ENCODE measurements around the gene UCN. TPM values are rescaled to one million over a fixed set of nuclear protein-coding genes. Genes with fewer than 3 reads are reported as not detected.

The UCN gene
- total RNA-seq, 1 experiment from 2014 or later, result 1.5 TPM

DNA sequence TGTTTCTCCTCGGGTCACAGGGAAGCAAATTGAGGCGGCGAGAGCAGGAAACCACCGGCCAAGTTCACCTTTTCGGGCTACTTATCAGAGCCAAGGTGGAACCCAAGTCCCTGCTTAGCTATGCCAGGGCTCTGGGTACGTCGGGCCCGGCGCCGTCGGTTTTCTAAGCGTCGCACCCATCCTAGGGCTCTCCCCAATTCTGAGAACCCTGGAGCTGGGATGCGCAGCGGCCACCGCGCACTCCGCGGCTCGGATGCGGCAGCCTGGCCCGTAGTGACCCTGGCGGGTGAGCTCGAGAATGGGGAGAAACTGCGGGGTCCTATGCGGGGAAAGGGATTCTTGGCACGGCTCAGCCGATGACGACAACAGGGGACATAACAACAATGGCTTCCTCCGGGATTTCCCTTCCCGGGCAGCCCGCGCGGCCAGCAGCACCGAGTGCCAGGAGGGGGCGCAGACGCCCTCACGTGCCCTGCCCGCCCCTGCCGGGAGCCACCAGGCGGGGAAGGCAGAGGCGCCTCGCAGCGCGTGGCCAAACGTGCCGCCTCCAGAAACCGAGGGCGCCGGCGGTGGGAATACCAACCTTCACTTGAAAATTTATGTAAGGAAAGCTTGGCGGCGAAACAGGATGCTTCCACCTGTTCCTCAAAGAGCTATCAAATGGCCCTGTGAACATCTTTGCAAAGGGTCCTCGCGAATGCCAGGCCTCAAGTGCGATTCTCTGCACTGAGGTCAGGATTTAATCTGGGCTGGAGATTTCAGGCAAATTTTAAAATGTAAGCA is 43.3 kb downstream of the UCN start:
- Mint-ChIP-seq H3K4me1 (peaks cover 24 to 29% of the 10 kb centered on the region in 2 experiments), H3K9me3 (no peaks in the 10 kb centered on the region; a peak in 2 of 5 replicates), H3K27me3 (ENCODE audit: low read depth) (peaks cover 24% of the 10 kb centered on the region), H3K36me3 (ENCODE audit: insufficient read depth in 1 of 3, low read depth in 3 of 3) (no peaks in the 10 kb centered on the region; a peak in 2 of 7 replicates), H3K4me3 (peak overlapping the region; percentile 64 to 88), H3K27ac (no peak overlapping the region)
- H2BK20ac ChIP-seq (ENCODE audit: low read depth, low read length, poor library complexity, severe bottlenecking), result no peak overlapping the region
- H3K9ac ChIP-seq (ENCODE audit: extremely low read depth, insufficient read length, low read length), result no peak overlapping the region
- peak overlapping the region; percentile 44 for H3K4me2 ChIP-seq (ENCODE audit: insufficient read depth, insufficient read length, low read length)
- no peak overlapping the region for H4K8ac ChIP-seq (replicated peaks; ENCODE audit: insufficient read length, low read depth, low read length)
- no peak overlapping the region for H3K4ac ChIP-seq (ENCODE audit: low read depth, low read length)
- no peak overlapping the region for H4K5ac ChIP-seq (ENCODE audit: insufficient read length, low read depth, low read length)
- peak overlapping the region; percentile 86; the same call in 1 of the 2 replicates for H3K14ac ChIP-seq (ENCODE audit: insufficient read depth, low read length)
- H3K79me1 ChIP-seq (ENCODE audit: insufficient read depth, low read depth, low read length, poor library complexity, severe bottlenecking), result no peaks in the 10 kb centered on the region
- H2BK15ac ChIP-seq (ENCODE audit: low read depth, low read length), result no peak overlapping the region
- H3K27me3 ChIP-seq (ENCODE audit: insufficient read depth, low read length), result peaks cover 40% of the 10 kb centered on the region; the same call in 1 of the 2 replicates
- no peaks in the 10 kb centered on the region for H3K79me2 ChIP-seq (ENCODE audit: insufficient read depth, low read length)
- H3K56ac ChIP-seq (ENCODE audit: insufficient read length, low read depth, low read length), result no peak overlapping the region
- no peak overlapping the region for H2BK12ac ChIP-seq (ENCODE audit: insufficient read length, low read depth, low read length)
- no peaks in the 10 kb centered on the region for H4K20me1 ChIP-seq (ENCODE audit: control insufficient read depth, insufficient read depth, insufficient read length)
- peaks cover 20% of the 10 kb centered on the region for H3K23me2 ChIP-seq (ENCODE audit: insufficient read length, low read depth, low read length, poor library complexity, severe bottlenecking)
- no peaks in the 10 kb centered on the region for H3K9me3 ChIP-seq (ENCODE audit: control insufficient read depth, low read depth, low read length)
- H3K27ac ChIP-seq (ENCODE audit: insufficient read length, low read depth, low read length), result no peak overlapping the region
- WGBS (ENCODE audit: extremely low coverage, insufficient read length, low lambda C conversion rate), result no CpG with 5 or more reads among the region's 56 CpGs
- peak; percentile 86 for TF ChIP-seq CTCF (conservative IDR thresholded peaks at IDR 0.05)
- H3K4me1 ChIP-seq (ENCODE audit: insufficient read depth, low read length), result no peaks in the 10 kb centered on the region; the same call in 1 of the 2 replicates
- H2AFZ ChIP-seq (ENCODE audit: low read length), result no peak overlapping the region
- no peak overlapping the region for H3T11ph ChIP-seq (ENCODE audit: low read length)
- no peak overlapping the region for H3K23ac ChIP-seq (ENCODE audit: insufficient read length, low read depth, low read length)
- peak; percentile 89 for DNase-seq
- no peak overlapping the region for H2AK5ac ChIP-seq (ENCODE audit: insufficient read length, low read length)
- H2BK120ac ChIP-seq (ENCODE audit: low read depth, low read length, poor library complexity, severe bottlenecking), result no peak overlapping the region
- no peak overlapping the region for H4K91ac ChIP-seq (ENCODE audit: insufficient read length, low read depth, low read length)
- peak overlapping the region; percentile 87 for H3K18ac ChIP-seq (ENCODE audit: insufficient read length, low read depth, low read length)
- no peak overlapping the region for H2BK5ac ChIP-seq (ENCODE audit: insufficient read length, low read length)

Measured in H9 (cell line).